ENCODE measurements around the gene HECW1. TPM values are rescaled to one million over a fixed set of nuclear protein-coding genes. Genes with fewer than 3 reads are reported as not detected.
"Not testable (repeated sequence)": the region's sequence is repeated elsewhere in the genome, so short reads cannot be mapped to it uniquely, and the experiment has no call there.

HECW1 gene
- total RNA-seq: under 1 TPM in 2 of 6 donors, not detected in 4; 0.12 to 0.69 TPM
- polyA plus RNA-seq: under 1 TPM in 1 of 2 donors, not detected in 1; 0.04 TPM

DNA sequence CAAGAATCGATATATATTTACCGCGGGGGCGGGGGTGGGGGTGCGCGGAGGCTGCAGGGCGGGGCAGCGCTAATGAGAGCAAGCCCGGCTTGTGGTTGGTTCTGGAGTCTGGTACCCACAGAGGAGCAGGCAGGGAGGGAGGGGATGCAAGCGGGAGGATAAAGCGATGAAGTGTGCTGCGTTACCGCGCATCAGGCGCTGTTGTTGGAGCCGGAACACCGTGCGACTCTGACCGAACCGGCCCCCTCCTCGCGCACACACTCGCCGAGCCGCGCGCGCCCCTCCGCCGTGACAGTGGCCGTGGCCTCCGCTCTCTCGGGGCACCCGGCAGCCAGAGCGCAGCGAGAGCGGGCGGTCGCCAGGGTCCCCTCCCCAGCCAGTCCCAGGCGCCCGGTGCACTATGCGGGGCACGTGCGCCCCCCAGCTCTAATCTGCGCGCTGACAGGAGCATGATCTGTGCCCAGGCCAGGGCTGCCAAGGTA lies at the start of gene HECW1:
Gene HECW1, plus strand, starts transcription at position 189 of the 482 bp plus-strand sequence. CDS start 131,259 bp downstream, outside the sequence.
- Histone ChIP-seq H3K27ac (no peak within 1 kb of the TSS), H3K4me3 (peak within 1 kb of the TSS in 3 of 4 donors; percentile 5 to 32 (median 20)), H3K4me1 (peaks cover 0 to 13% (median 0%) of the 10 kb centered on the region in 3 donors), H3K9me3 (no peaks in the 10 kb centered on the region), H3K36me3 (no peaks in the 10 kb centered on the region), H3K27me3 (peaks cover 0 to 46% (median 9%) of the 10 kb centered on the region in 4 donors)
- intact Hi-C loops (cut with DNase I): no loop called here
- no peak for FAIRE-seq
- 2% methylated on average over 42 to 46 of the region's 46 CpGs for WGBS, 2 donors
- TF ChIP-seq, protein P1, sequence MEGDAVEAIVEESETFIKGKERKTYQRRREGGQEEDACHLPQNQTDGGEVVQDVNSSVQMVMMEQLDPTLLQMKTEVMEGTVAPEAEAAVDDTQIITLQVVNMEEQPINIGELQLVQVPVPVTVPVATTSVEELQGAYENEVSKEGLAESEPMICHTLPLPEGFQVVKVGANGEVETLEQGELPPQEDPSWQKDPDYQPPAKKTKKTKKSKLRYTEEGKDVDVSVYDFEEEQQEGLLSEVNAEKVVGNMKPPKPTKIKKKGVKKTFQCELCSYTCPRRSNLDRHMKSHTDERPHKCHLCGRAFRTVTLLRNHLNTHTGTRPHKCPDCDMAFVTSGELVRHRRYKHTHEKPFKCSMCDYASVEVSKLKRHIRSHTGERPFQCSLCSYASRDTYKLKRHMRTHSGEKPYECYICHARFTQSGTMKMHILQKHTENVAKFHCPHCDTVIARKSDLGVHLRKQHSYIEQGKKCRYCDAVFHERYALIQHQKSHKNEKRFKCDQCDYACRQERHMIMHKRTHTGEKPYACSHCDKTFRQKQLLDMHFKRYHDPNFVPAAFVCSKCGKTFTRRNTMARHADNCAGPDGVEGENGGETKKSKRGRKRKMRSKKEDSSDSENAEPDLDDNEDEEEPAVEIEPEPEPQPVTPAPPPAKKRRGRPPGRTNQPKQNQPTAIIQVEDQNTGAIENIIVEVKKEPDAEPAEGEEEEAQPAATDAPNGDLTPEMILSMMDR (IDR thresholded peaks at IDR 0.05): no peak
- no peak for ATAC-seq
- DNase-seq: peak in 1 of 6 donors; percentile 48

DNA sequence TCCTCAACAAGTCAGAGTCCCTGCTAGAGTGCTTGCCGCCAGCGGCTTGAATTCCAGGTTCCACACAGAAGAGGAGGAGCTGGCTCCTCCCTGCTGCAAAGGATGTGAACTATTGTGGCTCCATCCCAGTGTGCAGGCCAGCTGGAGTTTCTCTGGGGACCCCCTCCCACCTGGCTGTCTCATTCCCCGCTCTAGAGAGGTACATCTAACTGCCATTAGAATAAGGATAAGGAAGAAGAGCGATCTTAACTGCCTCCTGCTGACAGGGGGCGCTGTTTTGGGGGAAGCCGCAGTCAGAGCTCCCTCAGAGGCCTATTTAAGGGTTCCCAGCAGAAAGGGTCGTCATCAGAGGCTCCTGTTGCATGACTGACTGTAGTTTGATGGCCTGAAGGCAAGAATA lies 40.8 kb upstream of the HECW1 start:
- DNase-seq (peak in 1 of 6 donors; percentile 8), ATAC-seq (no peak), FAIRE-seq (no peak)
- intact Hi-C loops (cut with DNase I): no loop called here
- Histone ChIP-seq H3K4me1 (no peaks in the 10 kb centered on the region), H3K4me3 (no peak overlapping the region), H3K27ac (no peak overlapping the region), H3K9me3 (no peaks in the 10 kb centered on the region), H3K36me3 (no peaks in the 10 kb centered on the region), H3K27me3 (no peaks in the 10 kb centered on the region)
- 43 to 44% methylated on average over 7 of the region's 7 CpGs for WGBS, 2 donors
- TF ChIP-seq, protein P1 (IDR thresholded peaks at IDR 0.05): no peak

DNA sequence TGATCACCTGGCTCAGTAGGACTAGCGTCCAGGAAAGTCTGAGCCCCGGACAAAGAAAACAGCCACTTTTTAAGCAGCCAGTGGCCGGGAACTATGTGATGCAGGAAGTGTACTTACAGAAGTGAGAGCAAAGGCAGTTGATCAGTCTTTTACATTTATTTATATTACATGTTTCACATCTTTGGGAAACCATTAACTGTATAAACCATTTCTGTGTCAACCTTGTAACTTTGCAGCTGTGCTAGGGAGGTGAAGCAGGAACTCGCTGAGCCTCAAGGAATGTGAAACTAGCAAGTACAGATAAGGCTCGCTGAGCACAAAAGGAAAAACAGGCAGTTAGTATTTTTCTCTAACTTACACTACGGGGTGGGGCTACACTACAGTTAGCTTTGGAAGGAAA lies 39.9 kb upstream of the HECW1 start:
- 17 to 21% methylated on average over 6 of the region's 6 CpGs for WGBS, 2 donors
- Histone ChIP-seq H3K27me3 (no peaks in the 10 kb centered on the region), H3K36me3 (no peaks in the 10 kb centered on the region), H3K27ac (no peak overlapping the region), H3K4me1 (no peaks in the 10 kb centered on the region), H3K9me3 (no peaks in the 10 kb centered on the region), H3K4me3 (no peak overlapping the region)
- DNase-seq (no peak), ATAC-seq (no peak), FAIRE-seq (no peak)
- TF ChIP-seq, protein P1 (IDR thresholded peaks at IDR 0.05): no peak
- intact Hi-C loops (cut with DNase I): no loop called here

DNA sequence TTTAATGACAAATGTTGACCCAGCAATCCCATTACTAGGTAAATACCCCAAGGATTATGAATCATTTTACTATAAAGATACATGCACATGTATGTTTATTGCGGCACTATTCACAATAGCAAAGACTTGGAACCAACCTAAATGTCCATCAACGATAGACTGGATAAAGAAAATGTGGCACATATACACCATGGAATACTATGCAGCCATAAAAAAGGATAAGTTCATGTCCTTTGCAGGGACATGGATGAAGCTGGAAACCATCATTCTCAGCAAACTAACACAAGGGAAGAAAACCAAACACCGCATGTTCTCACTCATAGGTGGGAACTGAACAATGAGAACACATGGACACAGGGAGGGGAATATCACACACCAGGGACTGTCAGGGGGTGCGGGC lies 38.6 kb upstream of the HECW1 start:
- H3K36me3 ChIP-seq; H3K9me3 ChIP-seq; ATAC-seq; H3K4me3 ChIP-seq; FAIRE-seq; H3K4me1 ChIP-seq; intact Hi-C loops (cut with DNase I); H3K27ac ChIP-seq; H3K27me3 ChIP-seq; DNase-seq: not testable (repeated sequence)
- WGBS, 2 donors: 85 to 91% methylated on average over 4 of the region's 4 CpGs

DNA sequence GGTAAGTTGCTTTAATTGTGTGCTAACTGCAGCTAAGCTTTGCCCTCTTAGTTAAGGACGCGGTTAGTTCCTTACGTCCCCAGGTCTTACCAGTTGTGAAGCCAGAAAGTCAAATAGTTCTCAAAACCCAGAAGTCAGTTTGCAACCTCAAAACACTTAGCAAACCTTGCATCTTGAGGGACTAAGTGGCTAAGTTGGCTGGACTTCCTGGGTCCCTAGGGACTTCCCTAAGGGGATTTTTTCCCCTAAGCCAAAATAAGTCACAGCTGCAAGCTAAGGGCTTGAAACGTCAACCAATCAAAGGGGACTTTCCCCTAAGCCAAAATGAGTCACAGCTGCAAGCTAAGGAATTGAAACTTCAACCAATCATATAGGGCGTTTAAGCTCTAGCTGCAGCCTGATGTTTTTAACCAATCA lies 36.2 kb upstream of the HECW1 start:
- no peak for ATAC-seq
- DNase-seq: no peak
- FAIRE-seq: no peak
- Histone ChIP-seq H3K4me3 (no peak overlapping the region), H3K36me3 (no peaks in the 10 kb centered on the region), H3K27me3 (peaks cover 0 to 3% (median 0%) of the 10 kb centered on the region in 4 donors), H3K27ac (no peak overlapping the region), H3K4me1 (no peaks in the 10 kb centered on the region), H3K9me3 (no peaks in the 10 kb centered on the region)
- TF ChIP-seq, protein P1 (IDR thresholded peaks at IDR 0.05): no peak
- WGBS, 2 donors: 70 to 72% methylated on average over 5 of the region's 5 CpGs
- intact Hi-C loops (cut with DNase I): no loop called here

All from pancreas (tissue), 10 donors.